ENCODE data around the gene ADH5.
A peak's percentile ranks its signal among the peaks of the same experiment; 100 is the strongest.
"Not testable (repeated sequence)": the region's sequence is repeated elsewhere in the genome, so short reads cannot be mapped to it uniquely, and the experiment has no call there.

The ADH5 gene

DNA sequence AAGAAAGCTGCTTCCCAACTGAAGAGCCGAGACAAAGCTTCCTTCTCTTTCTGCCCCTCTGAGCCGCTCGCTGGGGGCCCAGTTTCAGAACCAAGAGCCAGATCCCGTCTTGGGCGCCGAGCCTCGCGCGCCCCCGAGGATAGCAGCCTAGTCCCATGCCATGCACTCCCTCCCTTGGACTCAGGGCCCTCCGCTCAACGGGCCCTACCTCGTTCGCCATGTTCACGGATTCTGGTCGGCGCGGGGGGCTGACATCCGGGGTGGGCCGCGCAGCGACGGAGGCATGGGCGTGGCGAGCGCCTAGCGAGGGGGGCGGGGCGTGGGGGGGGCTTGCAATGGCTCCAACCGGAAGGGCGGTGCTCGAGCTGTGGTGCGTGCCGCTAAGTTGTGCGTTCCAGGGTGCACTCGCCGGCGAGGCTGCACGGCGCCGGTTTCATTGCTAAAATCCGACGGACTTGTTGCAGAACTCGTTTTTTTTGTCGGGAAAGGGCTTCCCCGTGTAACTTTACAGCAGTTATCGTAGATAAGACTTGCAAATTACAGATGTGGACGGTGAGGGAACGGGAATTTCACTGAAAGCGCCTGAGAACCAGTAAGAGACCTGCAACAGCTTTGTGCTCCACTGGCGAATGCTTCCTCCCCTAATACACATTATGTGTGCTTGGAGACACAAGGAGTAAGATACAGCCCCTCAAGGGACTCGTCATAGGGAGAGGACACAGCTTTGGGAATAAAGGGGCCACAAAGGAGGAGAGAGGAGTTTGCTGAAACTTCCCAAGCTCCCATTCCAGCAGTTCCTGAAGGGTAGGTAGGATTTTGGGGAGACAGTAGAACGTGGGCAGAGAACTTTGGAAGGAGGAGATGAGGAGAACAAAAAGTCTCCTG lies at the start of gene ADH5:
TSS of gene ADH5 (minus strand) at position 308 of the 885 bp plus-strand sequence. CDS start at position 220, 88 bp downstream.
- no peak for FAIRE-seq

GRCh38 chr4:99136329-99136728 lies 47.7 kb upstream of the ADH5 start:
- FAIRE-seq = no peak

GRCh38 chr4:99135541-99136162 lies 47.1 kb upstream of the ADH5 start:
- no peak for FAIRE-seq

DNA sequence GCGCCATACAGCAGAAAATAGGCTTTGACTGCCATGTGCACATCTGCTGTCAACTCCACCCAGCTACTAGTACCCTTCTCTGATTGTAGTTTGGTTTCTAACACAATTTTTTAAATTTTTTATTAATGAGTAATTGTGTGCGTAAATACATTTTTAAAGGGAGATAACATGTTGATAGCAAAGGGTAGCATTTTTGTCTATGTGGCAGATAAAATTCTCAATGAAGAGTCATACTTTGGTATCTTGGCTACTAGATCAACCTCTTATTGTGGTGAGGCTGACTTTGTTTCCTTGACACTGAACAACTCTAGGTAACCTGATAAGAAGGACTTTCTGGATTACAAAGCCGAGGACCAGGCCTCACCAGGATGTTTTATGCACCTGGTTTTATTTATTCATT lies 46.0 kb upstream of the ADH5 start:
- FAIRE-seq = no peak

GRCh38 chr4:99131378-99131777 lies 42.8 kb upstream of the ADH5 start:
- no peak for FAIRE-seq

DNA sequence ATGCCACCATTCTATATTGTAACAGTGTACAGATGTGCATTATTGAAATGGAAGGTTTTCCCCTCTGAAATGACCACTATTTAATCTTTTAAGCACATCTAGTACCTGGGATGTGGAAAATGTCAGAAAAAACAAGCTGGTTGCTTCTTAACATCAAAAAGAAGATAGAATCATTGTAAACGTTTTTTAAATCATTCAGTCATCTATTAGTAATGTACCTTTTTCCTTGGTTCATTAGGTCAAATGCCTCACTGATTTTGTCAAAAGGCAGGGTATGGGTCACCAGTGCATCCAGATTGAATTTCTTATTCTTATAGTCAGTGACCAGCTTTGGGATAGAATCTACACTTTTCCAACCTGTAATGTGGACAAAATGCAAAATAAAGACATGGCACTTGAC lies 37.8 kb upstream of the ADH5 start:
- no peak for FAIRE-seq

DNA sequence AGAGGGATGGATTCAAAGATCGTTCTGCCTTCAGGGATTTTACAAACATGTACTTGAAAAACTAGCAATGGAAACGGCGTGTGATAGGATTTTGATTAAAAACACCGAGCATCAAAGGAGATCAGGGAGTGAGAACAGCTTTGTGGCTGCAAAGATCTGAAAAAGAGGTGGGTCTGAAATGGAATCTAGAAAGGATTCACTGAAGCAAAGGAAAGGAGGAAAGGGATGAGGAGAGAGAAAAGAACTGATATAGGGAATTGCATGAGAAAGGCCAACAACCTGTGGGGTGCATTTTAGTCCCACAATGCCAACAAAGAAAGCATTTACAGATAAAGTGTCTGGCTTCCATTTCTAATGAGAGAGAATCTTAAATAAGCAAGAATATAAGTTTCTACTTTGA lies 32.4 kb upstream of the ADH5 start:
- no peak for FAIRE-seq

GRCh38 chr4:99120501-99120900 lies 31.9 kb upstream of the ADH5 start:
- FAIRE-seq = no peak

DNA sequence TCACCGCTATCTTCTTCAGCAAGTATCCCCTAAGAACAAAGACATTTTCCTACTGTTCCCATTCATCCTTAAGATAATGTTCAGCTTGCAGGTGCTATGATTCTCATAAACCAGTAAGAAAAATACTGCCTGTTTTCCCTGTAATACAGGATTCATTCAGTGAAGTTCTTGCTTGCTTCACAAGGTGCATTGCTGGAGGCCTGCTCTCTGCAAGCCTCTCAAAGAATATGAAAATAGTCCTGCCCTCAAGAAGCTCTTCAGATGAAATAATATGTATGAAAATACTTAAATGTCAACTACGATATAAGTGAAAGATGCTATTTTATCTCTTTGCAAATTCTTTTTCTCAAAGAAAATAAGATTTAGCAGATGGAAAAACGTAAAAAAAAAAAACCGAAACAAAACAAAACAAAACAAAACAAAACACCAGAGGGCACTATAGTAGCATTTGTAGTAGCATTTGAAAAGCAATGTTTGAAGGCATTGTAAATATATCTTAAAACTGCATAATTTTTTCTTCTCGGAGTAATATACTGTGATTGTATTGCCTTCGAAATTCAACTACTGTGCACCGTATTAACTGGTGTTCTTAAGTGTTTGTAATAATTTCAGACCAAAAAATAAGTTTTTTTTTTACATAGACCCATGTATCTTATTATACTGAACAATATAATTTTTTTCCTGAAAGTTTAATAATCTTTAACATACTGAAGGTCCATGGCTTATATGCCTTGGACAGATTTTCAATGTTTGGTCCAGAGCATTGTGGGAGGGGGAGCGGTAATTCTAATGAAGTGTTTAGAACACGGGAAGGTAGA lies 29.5 kb upstream of the ADH5 start:
- peak; percentile 86 for FAIRE-seq

DNA sequence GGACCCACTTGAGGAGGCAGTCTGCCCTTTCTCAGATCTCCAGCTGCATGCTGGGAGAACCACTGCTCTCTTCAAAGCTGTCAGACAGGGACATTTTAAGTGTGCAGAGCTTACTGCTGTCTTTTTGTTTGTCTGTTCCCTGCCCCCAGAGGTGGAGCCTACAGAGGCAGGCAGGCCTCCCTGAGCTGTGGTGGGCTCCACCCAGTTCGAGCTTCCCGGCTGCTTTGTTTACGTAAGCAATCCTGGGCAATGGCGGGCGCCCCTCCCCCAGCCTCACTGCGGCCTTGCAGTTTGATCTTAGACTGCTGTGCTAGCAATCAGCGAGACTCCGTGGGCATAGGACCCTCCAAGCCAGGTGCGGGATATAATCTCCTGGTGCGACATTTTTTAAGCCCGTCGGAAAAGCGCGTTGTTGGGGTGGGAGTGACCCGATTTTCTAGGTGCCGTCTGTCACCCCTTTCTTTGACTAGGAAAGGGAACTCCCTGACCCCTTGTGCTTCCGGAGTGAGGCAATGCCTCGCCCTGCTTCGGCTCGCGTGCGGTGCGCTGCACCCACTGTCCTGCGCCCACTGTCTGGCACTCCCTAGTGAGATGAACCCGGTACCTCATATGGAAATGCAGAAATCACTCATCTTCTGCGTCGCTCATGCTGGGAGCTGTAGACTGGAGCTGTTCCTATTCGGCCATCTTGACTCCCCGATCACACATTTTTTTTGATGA lies 28.7 kb upstream of the ADH5 start:
- not testable (repeated sequence) for FAIRE-seq

- FAIRE-seq = not testable (repeated sequence)
Measured at GRCh38 chr4:99109286-99109685, 20.7 kb upstream of the ADH5 start.

- no peak for FAIRE-seq
Measured at GRCh38 chr4:99104153-99104552, 15.6 kb upstream of the ADH5 start.

- no peak for FAIRE-seq
Measured at GRCh38 chr4:99103166-99103565, 14.6 kb upstream of the ADH5 start.

DNA sequence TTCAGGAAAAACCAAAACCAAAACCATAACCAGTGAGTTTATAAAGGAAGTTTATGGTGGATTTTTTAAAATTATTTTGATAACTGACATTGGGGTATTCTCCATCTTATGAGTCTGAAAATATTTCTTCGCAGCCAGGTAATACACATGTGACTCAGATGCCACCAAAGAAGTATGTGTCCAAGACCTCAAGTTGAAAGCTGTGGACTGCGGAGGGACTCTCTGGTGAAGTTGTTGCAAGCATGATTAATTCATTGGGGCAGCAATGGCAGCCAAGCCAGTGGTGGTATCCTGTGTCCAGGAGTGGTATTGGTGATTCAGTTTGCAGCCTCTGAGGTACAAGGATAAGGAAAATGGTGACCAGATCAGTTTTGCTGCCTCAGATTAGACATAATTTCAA lies 14.0 kb upstream of the ADH5 start:
- no peak for FAIRE-seq

GRCh38 chr4:99100876-99101275 lies 12.3 kb upstream of the ADH5 start:
- FAIRE-seq = no peak

GRCh38 chr4:99099814-99100213 lies 11.2 kb upstream of the ADH5 start:
- FAIRE-seq = not testable (repeated sequence)

DNA sequence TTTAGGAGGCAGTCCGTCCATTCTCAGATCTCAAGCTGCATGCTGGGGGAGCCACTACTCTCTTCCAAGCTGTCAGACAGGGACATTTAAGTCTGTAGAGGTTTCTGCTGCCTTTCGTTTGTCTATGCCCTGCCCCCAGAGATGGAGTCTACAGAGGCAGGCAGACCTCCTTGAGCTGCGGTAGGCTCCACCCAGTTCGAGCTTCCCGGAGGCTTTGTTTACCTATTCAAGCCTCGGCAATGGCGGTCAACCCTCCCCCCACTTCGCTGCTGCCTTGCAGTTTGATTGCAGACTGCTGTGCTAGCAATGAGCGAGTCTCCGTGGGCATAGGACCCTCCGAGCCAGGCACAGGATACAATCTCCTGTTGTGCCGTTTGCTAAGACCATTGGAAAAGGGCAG lies 10.7 kb upstream of the ADH5 start:
- FAIRE-seq = no peak

GRCh38 chr4:99091841-99092240 lies 3.3 kb upstream of the ADH5 start:
- not testable (repeated sequence) for FAIRE-seq

GRCh38 chr4:99091216-99091575 lies 2.6 kb upstream of the ADH5 start:
- no peak for FAIRE-seq

DNA sequence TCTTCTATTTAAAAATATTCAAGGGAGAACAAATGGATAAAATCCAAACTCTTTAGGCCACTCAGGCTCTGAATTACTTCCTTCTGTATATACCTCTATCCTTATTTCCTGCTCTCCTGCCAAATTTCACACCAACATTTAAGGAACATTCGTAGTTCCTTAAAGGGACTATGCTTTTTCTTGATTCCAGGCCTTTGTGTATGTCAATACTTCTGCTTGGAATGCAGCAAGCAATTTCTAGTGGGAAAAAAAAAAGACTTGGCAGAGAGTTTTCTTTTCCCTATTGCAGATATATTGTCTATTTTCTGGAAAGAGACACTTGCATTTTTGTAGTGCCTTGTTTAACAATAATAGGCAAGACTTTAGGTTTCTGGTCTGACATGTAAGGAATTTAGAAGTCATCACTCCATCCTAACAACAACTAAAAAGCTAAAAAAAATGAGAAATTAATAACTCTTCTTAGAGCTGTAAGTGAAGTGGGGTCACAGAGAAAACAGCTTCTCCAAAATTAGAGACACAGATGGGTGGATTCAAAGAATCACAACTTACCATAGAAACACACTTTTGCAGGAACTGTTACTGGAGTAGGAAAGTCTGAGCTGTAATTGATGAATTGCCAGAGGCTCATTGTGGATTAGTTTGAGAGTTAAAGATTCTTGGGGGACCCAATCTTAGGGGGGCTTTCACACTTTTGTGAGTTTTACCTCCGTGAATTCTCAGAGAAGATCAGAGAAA lies 2.1 kb upstream of the ADH5 start:
- FAIRE-seq = no peak

DNA sequence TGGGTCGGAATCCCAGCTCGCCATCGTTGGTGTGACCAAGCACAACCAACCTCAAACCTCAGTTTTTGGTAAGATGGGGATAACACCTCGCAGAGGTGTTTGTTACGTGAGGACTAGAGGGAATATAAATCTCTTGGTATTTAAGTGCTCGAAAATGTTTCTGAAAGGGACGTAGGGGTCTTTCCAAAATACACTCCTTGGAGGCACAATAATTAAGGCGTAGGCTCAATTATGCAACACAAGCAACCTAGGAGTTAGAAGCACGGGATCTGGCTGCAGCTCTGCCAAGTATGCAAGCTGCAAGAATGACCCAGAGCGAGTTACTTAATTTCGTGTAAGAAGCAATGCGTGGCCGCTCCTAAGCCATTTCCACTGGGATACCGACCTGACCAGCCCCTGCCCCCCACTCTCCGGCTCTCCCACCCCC lies 552 bp downstream of the ADH5 start:
- no peak for FAIRE-seq

DNA sequence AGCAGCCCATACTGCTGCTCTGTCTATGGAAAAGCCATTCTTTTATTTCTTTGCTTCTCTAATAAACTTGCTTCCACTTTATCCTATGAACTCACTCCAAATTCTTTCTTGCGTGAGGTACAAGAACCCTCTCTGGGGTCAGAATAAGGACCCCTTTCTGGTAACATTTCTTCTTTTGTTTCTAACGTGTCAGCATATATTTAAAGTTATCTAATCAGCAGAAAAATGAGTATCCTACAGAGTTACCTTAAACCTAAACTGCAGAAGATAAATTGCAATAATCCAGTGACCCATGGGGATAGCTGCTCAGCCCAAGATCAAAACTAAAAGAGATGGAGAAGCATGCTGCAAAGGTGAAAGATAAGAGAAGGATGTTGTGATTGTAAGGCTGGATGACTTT lies 4.0 kb downstream of the ADH5 start:
- no peak for FAIRE-seq
